ENCODE results near the gene EPAS1. TPM values are rescaled to one million over a fixed set of nuclear protein-coding genes. Genes with fewer than 3 reads are reported as not detected.

The EPAS1 gene
- total RNA-seq, 6 donors from 2014 or later, result 440 to 1,878 (median 1,131) TPM

DNA sequence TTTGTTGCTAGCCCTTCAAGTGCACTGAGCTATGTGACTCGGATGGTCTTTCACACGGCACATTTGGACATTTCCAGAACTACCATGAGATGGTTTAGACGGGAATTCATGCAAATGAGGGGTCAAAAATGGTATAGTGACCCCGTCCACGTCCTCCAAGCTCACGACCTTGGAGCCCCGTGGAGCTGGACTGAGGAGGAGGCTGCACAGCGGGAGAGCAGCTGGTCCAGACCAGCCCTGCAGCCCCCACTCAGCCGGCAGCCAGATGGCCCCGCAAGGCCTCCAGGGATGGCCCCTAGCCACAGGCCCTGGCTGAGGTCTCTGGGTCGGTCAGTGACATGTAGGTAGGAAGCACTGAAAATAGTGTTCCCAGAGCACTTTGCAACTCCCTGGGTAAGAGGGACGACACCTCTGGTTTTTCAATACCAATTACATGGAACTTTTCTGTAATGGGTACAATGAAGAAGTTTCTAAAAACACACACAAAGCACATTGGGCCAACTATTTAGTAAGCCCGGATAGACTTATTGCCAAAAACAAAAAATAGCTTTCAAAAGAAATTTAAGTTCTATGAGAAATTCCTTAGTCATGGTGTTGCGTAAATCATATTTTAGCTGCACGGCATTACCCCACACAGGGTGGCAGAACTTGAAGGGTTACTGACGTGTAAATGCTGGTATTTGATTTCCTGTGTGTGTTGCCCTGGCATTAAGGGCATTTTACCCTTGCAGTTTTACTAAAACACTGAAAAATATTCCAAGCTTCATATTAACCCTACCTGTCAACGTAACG lies 88.8 kb downstream of the EPAS1 start:
- whole genome bisulfite sequencing, 2 donors, result 73 to 75% methylated on average over 16 to 18 of the region's 18 CpGs
- TF ChIP-seq POLR2A (IDR thresholded peaks at IDR 0.05) (no peak), EP300 (IDR thresholded peaks at IDR 0.05) (no peak), POLR2AphosphoS5 (IDR thresholded peaks at IDR 0.05) (peak in 1 of 2 donors; percentile 9)
- Histone ChIP-seq H3K4me3 (no peak overlapping the region), H3K27me3 (no peaks in the 10 kb centered on the region), H3K9me3 (no peaks in the 10 kb centered on the region), H3K36me3 (peaks cover 39 to 74% (median 56%) of the 10 kb centered on the region in 4 donors), H3K27ac (peak overlapping the region in 3 of 4 donors; percentile 63 to 82 (median 73)), H3K4me1 (peaks cover 6 to 25% (median 12%) of the 10 kb centered on the region in 4 donors)
- no peak for DNase-seq
- ATAC-seq (ENCODE audit: low FRiP score in 2 of 2), result no peak

DNA sequence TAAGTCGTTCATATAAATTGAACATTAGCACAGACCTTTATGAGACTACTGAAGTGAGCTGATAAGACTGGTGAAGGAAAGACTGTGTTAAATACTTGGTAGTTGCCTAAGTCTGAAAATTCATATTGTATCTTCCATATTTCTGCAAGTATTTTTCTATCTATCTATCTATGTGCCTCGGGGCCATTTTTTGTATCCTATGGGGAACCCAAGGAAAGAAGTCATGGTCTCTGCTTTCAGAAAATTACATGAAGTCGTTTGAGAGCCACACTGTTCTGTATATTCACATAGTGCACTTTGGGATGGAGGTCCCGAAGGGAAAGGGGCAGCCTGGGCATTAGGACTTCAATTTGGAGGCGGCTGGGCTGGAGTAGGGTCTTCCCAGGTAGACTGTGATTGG lies 89.6 kb downstream of the EPAS1 start:
- DNase-seq (no peak), ATAC-seq (ENCODE audit: low FRiP score in 2 of 2) (no peak)
- 86% methylated on average over 5 of the region's 5 CpGs for WGBS, 2 donors
- Histone ChIP-seq H3K9me3 (no peaks in the 10 kb centered on the region), H3K27ac (peak overlapping the region in 2 of 4 donors; percentile 73 to 82), H3K27me3 (no peaks in the 10 kb centered on the region), H3K36me3 (peaks cover 32 to 66% (median 49%) of the 10 kb centered on the region in 4 donors), H3K4me1 (peaks cover 6 to 25% (median 12%) of the 10 kb centered on the region in 4 donors), H3K4me3 (no peak overlapping the region)
- TF ChIP-seq POLR2AphosphoS5 (IDR thresholded peaks at IDR 0.05) (no peak), CTCF (IDR thresholded peaks at IDR 0.05) (no peak), POLR2A (IDR thresholded peaks at IDR 0.05) (no peak)

DNA sequence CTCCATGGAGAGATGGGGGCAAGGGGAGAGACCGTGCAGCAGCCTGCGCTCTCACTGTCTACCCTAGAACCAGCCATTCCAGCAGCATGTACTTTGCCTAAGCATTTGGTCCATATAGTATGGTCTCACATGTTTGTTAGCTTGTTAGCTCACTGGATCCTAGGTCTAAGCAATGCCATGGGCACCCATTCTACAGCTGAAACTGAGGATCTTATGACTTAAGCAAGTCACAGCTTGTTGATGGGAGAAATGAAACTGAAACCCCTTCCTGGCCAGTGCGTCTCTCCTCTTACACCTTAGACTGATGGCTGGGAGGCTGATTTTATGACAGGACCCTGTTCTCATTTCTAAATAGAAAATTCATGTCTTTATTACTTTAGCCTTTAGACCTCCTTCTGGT lies 90.1 kb downstream of the EPAS1 start:
- Histone ChIP-seq H3K4me3 (no peak overlapping the region), H3K36me3 (peaks cover 26 to 61% (median 43%) of the 10 kb centered on the region in 4 donors), H3K9me3 (no peaks in the 10 kb centered on the region), H3K4me1 (peaks cover 6 to 25% (median 12%) of the 10 kb centered on the region in 4 donors), H3K27me3 (no peaks in the 10 kb centered on the region), H3K27ac (peak overlapping the region in 1 of 4 donors; percentile 82)
- ATAC-seq (ENCODE audit: low FRiP score in 2 of 2) (no peak), DNase-seq (no peak)
- WGBS, 2 donors, result 55% methylated on average over 3 of the region's 3 CpGs
- TF ChIP-seq EP300 (IDR thresholded peaks at IDR 0.05) (no peak), POLR2AphosphoS5 (IDR thresholded peaks at IDR 0.05) (no peak), POLR2A (IDR thresholded peaks at IDR 0.05) (no peak), CTCF (IDR thresholded peaks at IDR 0.05) (no peak)

DNA sequence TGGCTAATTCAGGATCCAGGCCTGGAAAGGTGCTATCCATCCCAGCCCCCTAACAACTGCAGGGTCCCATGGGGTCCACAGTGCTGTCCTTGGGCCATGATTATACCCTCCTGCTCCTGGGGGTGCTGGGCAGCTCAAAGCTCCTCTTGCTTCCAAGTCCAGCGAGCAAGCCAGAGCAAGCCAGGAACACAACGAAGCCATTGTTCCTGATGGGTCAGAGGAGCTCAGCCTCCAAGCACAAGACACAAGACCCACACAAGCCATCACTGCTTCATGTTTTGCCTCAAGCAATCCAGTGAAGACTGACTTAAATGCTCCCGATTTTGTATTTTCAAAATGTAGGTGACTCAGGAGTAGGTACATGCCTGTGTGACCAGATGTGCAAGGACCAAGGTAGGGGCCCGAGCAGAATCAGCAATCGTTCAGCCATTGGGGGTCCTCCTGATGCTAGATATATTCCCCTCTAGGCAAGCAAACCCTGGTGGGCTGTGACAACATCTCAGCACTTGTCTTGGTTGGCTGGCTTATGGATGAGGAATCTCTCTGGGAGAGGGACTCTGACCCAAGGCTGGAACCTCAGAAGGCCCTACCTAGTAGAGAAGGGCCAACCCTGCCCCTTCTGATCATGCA lies 90.8 kb downstream of the EPAS1 start:
- TF ChIP-seq EP300 (IDR thresholded peaks at IDR 0.05) (no peak), POLR2A (IDR thresholded peaks at IDR 0.05) (no peak), CTCF (IDR thresholded peaks at IDR 0.05) (no peak), POLR2AphosphoS5 (IDR thresholded peaks at IDR 0.05) (no peak)
- Histone ChIP-seq H3K9me3 (no peaks in the 10 kb centered on the region), H3K27ac (peak overlapping the region in 2 of 4 donors; percentile 5 to 82), H3K36me3 (peaks cover 20 to 54% (median 36%) of the 10 kb centered on the region in 4 donors), H3K27me3 (no peaks in the 10 kb centered on the region), H3K4me1 (peaks cover 6 to 25% (median 12%) of the 10 kb centered on the region in 4 donors), H3K4me3 (no peak overlapping the region)
- no peak for ATAC-seq (ENCODE audit: low FRiP score in 2 of 2)
- DNase-seq, result no peak
- 91 to 93% methylated on average over 3 to 5 of the region's 5 CpGs for WGBS, 2 donors

DNA sequence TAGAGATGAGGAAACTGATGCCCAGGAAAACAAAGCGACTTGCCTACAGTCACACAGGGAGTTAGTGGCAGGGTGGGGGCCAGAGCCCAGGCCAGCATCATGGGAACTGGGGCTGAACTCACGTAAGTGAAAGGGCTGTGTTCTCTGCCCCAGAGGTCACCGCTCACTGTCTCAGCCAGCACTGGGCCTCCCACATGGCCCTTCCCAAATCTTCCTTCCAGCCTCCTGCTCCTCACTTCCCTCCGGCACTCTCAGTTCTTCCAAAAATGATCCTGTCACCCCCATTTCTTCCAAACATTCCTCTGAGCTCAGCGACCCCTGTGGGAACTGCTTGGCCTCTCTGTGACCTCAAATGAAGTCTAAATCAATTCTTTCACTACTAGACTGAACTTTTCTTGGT lies 91.7 kb downstream of the EPAS1 start:
- H3K9me3 ChIP-seq, result no peaks in the 10 kb centered on the region
- peaks cover 6 to 25% (median 12%) of the 10 kb centered on the region in 4 donors for H3K4me1 ChIP-seq
- TF ChIP-seq POLR2AphosphoS5 (IDR thresholded peaks at IDR 0.05) (peak in 1 of 2 donors; percentile 5), EP300 (IDR thresholded peaks at IDR 0.05) (no peak)
- 64 to 69% methylated on average over 5 of the region's 5 CpGs for WGBS, 2 donors
- no peak overlapping the region for H3K4me3 ChIP-seq
- no peak for DNase-seq
- H3K27me3 ChIP-seq, result no peaks in the 10 kb centered on the region
- H3K27ac ChIP-seq, result peak overlapping the region; percentile 5 to 82 (median 53)
- peaks cover 12 to 45% (median 29%) of the 10 kb centered on the region in 4 donors for H3K36me3 ChIP-seq
- ATAC-seq (ENCODE audit: low FRiP score in 2 of 2), result no peak
